ENCODE results near the gene RASAL3. TPM values are rescaled to one million over a fixed set of nuclear protein-coding genes. Genes with fewer than 3 reads are reported as not detected.
A peak's percentile ranks its signal among the peaks of the same experiment; 100 is the strongest.

Gene RASAL3
- total RNA-seq, 1 donor from 2014 or later: not detected

- Mint-ChIP-seq H3K4me1 (ENCODE audit: low read depth, unreplicated experiment) (peaks cover 4% of the 10 kb centered on the region), H3K9me3 (ENCODE audit: unreplicated experiment) (peaks cover 14% of the 10 kb centered on the region), H3K27me3 (ENCODE audit: unreplicated experiment) (peaks cover 26% of the 10 kb centered on the region), H3K36me3 (ENCODE audit: unreplicated experiment) (peaks cover 5% of the 10 kb centered on the region), H3K27ac (ENCODE audit: unreplicated experiment) (no peak overlapping the region), H3K4me3 (ENCODE audit: unreplicated experiment) (peak overlapping the region; percentile 57)
- TF ChIP-seq CTCF (IDR thresholded peaks at IDR 0.05; ENCODE audit: partially characterized antibody, unreplicated experiment): no peak
- no peak for DNase-seq
These were observed 11.2 kb downstream of the RASAL3 start for GRCh38 chr19:15453091-15453578.

GRCh38 chr19:15452111-15453047, 12.0 kb downstream of the RASAL3 start:
- Mint-ChIP-seq H3K4me1 (ENCODE audit: low read depth, unreplicated experiment) (peaks cover 4% of the 10 kb centered on the region), H3K27me3 (ENCODE audit: unreplicated experiment) (peaks cover 26% of the 10 kb centered on the region), H3K9me3 (ENCODE audit: unreplicated experiment) (peaks cover 14% of the 10 kb centered on the region), H3K36me3 (ENCODE audit: unreplicated experiment) (peaks cover 5% of the 10 kb centered on the region), H3K27ac (ENCODE audit: unreplicated experiment) (peak overlapping the region; percentile 52), H3K4me3 (ENCODE audit: unreplicated experiment) (peak overlapping the region; percentile 57)
- peak; percentile 91 for DNase-seq
- no peak for TF ChIP-seq CTCF (IDR thresholded peaks at IDR 0.05; ENCODE audit: partially characterized antibody, unreplicated experiment)

- no peak for DNase-seq
- peak overlapping the region; percentile 85 for H3K4me3 Mint-ChIP-seq (ENCODE audit: unreplicated experiment)
- TF ChIP-seq CTCF (IDR thresholded peaks at IDR 0.05; ENCODE audit: partially characterized antibody, unreplicated experiment): no peak
- peaks cover 4% of the 10 kb centered on the region for H3K4me1 Mint-ChIP-seq (ENCODE audit: low read depth, unreplicated experiment)
- H3K27ac Mint-ChIP-seq (ENCODE audit: unreplicated experiment): peak overlapping the region; percentile 60
- H3K36me3 Mint-ChIP-seq (ENCODE audit: unreplicated experiment): peaks cover 5% of the 10 kb centered on the region
- H3K9me3 Mint-ChIP-seq (ENCODE audit: unreplicated experiment): peaks cover 14% of the 10 kb centered on the region
- H3K27me3 Mint-ChIP-seq (ENCODE audit: unreplicated experiment): peaks cover 17% of the 10 kb centered on the region
These were observed 13.8 kb downstream of the RASAL3 start for GRCh38 chr19:15450528-15450890.

- H3K9me3 Mint-ChIP-seq (ENCODE audit: unreplicated experiment): peaks cover 9% of the 10 kb centered on the region
- peak within 1 kb of the TSS; percentile 85 for H3K4me3 Mint-ChIP-seq (ENCODE audit: unreplicated experiment)
- peak within 1 kb of the TSS; percentile 60 for H3K27ac Mint-ChIP-seq (ENCODE audit: unreplicated experiment)
- H3K27me3 Mint-ChIP-seq (ENCODE audit: unreplicated experiment): peaks cover 11% of the 10 kb centered on the region
- H3K4me1 Mint-ChIP-seq (ENCODE audit: low read depth, unreplicated experiment): peaks cover 4% of the 10 kb centered on the region
- H3K36me3 Mint-ChIP-seq (ENCODE audit: unreplicated experiment): peaks cover under 1% of the 10 kb centered on the region
- peak; percentile 89 for DNase-seq
- TF ChIP-seq CTCF (IDR thresholded peaks at IDR 0.05; ENCODE audit: partially characterized antibody, unreplicated experiment): no peak
These were observed 14.5 kb downstream of the RASAL3 start, which contains the start of gene WIZ for GRCh38 chr19:15449620-15450527. TSS of gene WIZ (minus strand) at chr19:15449956. CDS start at chr19:15448307, 1,649 bp downstream.
